Sigmoid colon (tissue), 7 donors: ENCODE results near the gene ALPG. TPM values are rescaled to one million over a fixed set of nuclear protein-coding genes. Genes with fewer than 3 reads are reported as not detected.
"Not testable (repeated sequence)": the region's sequence is repeated elsewhere in the genome, so short reads cannot be mapped to it uniquely, and the experiment has no call there.

Experiments used
- DNase-seq: peaks from one replicate; pipeline ENCODE4 v3.0.0-alpha.2; 2019
- H3K27ac ChIP-seq, 4 donors: fragments of 200-600 bp; sonication (generic); one replicate each; pipeline ENCODE4 v1.5.1; 2016 to 2019; ENCODE audit warnings: mild to moderate bottlenecking in 1 of 4
- H3K27me3 ChIP-seq, 3 donors: fragments of 200-600 bp; sonication (generic); one replicate each; pipeline ENCODE4 v1.5.1; 2019; ENCODE audit warnings: mild to moderate bottlenecking in 1 of 3
- H3K36me3 ChIP-seq, 4 donors: fragments of 200-600 bp; sonication (generic); one replicate each; pipeline ENCODE4 v1.5.1; 2016 to 2019
- H3K4me1 ChIP-seq, 4 donors: fragments of 200-600 bp; sonication (generic); one replicate each; pipeline ENCODE4 v1.5.1; 2017 to 2019
- H3K4me3 ChIP-seq, 4 donors: fragments of 200-600 bp; sonication (generic); one replicate each; pipeline ENCODE4 v1.5.1; 2017 to 2019; ENCODE audit warnings: mild to moderate bottlenecking in 2 of 4, moderate library complexity in 1 of 4
- H3K9me3 ChIP-seq, 4 donors: fragments of 200-600 bp in 3 of 4; sonication (generic) in 3 of 4; one replicate each; pipeline versions ENCODE4 v1.5.1 to v1.6.1; 2013 to 2019
- CTCF ChIP-seq, 4 experiments: fragments of 450-650 bp in 3 of 4; fragments of 200-600 bp in 1 of 4; IDR thresholded peaks; one replicate each; pipeline ENCODE4 v1.5.1; 2016 to 2019; ENCODE audit warnings: antibody characterized with exemption in 4 of 4, mild to moderate bottlenecking in 3 of 4, moderate library complexity in 2 of 4
- EP300 ChIP-seq, 4 donors: sonication (generic); formaldehyde crosslinking; IDR thresholded peaks; one replicate each; pipeline ENCODE4 v1.6.1; 2017; ENCODE audit warnings: antibody characterized with exemption in 4 of 4
- POLR2A ChIP-seq, 2 donors: fragments of 450-650 bp; IDR thresholded peaks; one replicate each; pipeline ENCODE4 v1.6.1; 2016; ENCODE audit warnings: antibody characterized with exemption in 2 of 2, mild to moderate bottlenecking in 2 of 2, moderate library complexity in 2 of 2
- POLR2AphosphoS5 ChIP-seq, 4 donors: sonication (generic); formaldehyde crosslinking; IDR thresholded peaks; one replicate each; pipeline ENCODE4 v1.6.1; 2017; ENCODE audit warnings: antibody characterized with exemption in 4 of 4
- WGBS, 2 donors: extraction: QIAGEN DNeasy Blood & Tissue Kit; methylation state at CpG; one replicate each; pipeline ENCODE4 v1.1.7; 2013; 5-methylcytosine and 5-hydroxymethylcytosine counted together
- intact Hi-C: fragments of 100-400 bp; cut with DNase I; formaldehyde crosslinking; loops from one replicate; pipeline ENCODE4 v1.15.1; 2023
- polyA plus RNA-seq, 3 donors: library from polyadenylated mRNA; stranded (reverse); fragments of 200-250 nt; gene quantifications; one replicate each; pipeline ENCODE4 v1.2.3, GENCODE V29; 2013
- total RNA-seq, 4 donors: library from RNA; depleted of rRNA; stranded (reverse); fragments of >200 nt; gene quantifications; one replicate each; pipeline ENCODE4 v1.1.0, GENCODE V29; 2016
- donor health status: healthy with polysubstance abuse.
- donor health status: Bipolar disorder and iron deficiency.
- donor health status: healthy.

The ALPG gene
- total and polyA plus RNA-seq, 7 donors: 0.10 TPM; not detected in 6

DNA sequence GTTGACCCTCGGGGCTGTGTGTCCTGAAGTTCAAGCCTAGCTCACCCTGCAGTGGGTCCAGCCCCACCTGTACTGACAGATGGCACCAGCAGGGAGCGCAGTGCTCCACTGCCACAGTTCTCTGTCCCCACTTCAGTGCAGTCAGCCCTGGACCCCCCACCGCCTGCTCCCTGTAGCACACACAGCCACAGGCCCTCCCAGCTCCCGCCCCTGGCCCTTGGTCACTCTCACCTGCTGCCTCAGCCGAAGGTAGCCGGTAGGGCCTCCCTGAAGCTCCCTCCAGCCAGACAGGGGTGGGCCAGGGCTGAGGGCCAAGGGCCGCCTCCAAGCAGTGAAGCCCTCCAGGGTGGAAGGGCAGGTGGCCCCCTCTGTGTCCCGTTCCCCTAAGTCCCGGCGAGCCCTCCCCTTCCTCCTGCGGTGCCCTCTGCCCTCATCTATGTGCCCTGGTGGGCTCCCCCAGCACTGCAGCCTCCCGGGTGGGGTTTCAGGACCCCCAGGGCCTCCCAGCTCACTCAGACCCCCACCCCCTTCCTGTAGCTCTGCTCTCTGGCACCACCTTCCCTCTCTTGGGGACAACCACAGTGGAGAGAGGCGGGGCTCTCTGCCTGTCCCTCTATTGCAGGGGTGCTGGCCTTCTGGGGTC, 38.9 kb upstream of the ALPG start:
- peaks cover 0 to 6% (median 0%) of the 10 kb centered on the region in 4 donors for H3K4me1 ChIP-seq
- no peak overlapping the region for H3K27ac ChIP-seq
- DNase-seq: peak; percentile 60
- H3K27me3 ChIP-seq: peaks cover 0 to 4% (median 0%) of the 10 kb centered on the region in 3 donors
- TF ChIP-seq CTCF (IDR thresholded peaks at IDR 0.05) (no peak), POLR2A (IDR thresholded peaks at IDR 0.05) (no peak), POLR2AphosphoS5 (IDR thresholded peaks at IDR 0.05) (no peak), EP300 (IDR thresholded peaks at IDR 0.05) (no peak)
- H3K9me3 ChIP-seq: no peaks in the 10 kb centered on the region
- intact Hi-C loops: no loop called here
- H3K4me3 ChIP-seq: no peak overlapping the region
- 77 to 87% methylated on average over 13 of the region's 13 CpGs for WGBS, 2 donors
- no peaks in the 10 kb centered on the region for H3K36me3 ChIP-seq

DNA sequence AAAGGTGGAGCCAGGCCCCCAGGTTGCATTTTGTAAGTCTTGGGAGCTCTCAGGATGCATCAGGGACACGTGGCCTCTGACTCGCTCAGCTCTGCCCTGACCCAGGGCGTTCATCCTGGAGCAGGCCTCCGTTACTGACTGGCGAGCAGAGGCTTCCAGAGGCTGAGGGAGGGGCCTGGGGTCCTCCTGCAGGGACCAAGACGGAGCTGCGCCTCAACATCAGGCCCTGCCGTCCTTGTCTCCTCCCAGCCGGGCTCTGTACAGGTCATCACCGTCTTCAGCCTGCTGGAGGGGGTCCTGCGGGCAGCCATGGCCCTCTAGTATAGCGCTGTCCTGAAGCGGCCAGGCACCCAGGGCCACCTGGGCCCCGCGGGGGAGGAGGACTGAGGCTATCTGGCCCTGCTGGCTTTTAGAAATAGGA, 38.3 kb upstream of the ALPG start:
- TF ChIP-seq CTCF (IDR thresholded peaks at IDR 0.05) (no peak), POLR2A (IDR thresholded peaks at IDR 0.05) (no peak), EP300 (IDR thresholded peaks at IDR 0.05) (no peak), POLR2AphosphoS5 (IDR thresholded peaks at IDR 0.05) (no peak)

GRCh38 chr2:232369126-232369951, 37.3 kb upstream of the ALPG start:
- no peak overlapping the region for H3K27ac ChIP-seq
- 81% methylated on average over 15 of the region's 15 CpGs for WGBS, 2 donors
- H3K36me3 ChIP-seq: no peaks in the 10 kb centered on the region

More for the DNA sequence above, 38.3 kb upstream of the ALPG start:
- peak; percentile 53 for DNase-seq
- intact Hi-C loops: no loop called here
- Histone ChIP-seq H3K27ac (no peak overlapping the region), H3K36me3 (no peaks in the 10 kb centered on the region), H3K9me3 (no peaks in the 10 kb centered on the region), H3K27me3 (peaks cover 0 to 4% (median 0%) of the 10 kb centered on the region in 3 donors), H3K4me3 (no peak overlapping the region), H3K4me1 (peaks cover 0 to 6% (median 0%) of the 10 kb centered on the region in 4 donors)
- 88 to 91% methylated on average over 15 of the region's 15 CpGs for WGBS, 2 donors

DNA sequence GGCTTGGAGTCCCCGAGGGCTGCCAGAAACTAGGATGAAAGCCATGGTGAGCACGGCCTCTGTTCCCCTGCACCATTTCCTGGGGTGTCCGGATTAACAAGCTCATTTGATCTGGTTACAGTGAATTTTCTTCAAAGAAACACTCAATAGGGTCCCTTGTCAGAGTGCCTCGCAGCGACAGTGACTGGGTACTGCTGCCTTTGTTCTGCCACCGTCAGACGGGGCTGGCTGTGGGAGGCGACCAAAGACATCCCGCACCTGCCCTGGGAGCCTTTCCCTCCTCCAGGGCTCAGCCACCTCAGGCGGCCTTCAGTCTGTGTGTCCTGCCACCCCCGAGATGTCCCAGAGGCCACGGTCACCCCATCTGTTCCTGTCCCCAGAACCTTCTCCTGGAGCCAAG, 36.6 kb upstream of the ALPG start:
- DNase-seq: peak; percentile 8
- H3K27ac ChIP-seq, H3K4me3 ChIP-seq, H3K27me3 ChIP-seq, intact Hi-C loops, H3K9me3 ChIP-seq, H3K36me3 ChIP-seq, H3K4me1 ChIP-seq: not testable (repeated sequence)
- 37 to 56% methylated on average over 10 of the region's 12 CpGs for WGBS, 2 donors

More at GRCh38 chr2:232369126-232369951, 37.3 kb upstream of the ALPG start:
- peaks cover 0 to 4% (median 0%) of the 10 kb centered on the region in 3 donors for H3K27me3 ChIP-seq
- DNase-seq: peak; percentile 48
- H3K4me3 ChIP-seq: no peak overlapping the region
- no peaks in the 10 kb centered on the region for H3K9me3 ChIP-seq
- intact Hi-C loops: no loop called here
- no peaks in the 10 kb centered on the region for H3K4me1 ChIP-seq
- TF ChIP-seq POLR2A (IDR thresholded peaks at IDR 0.05) (no peak), CTCF (IDR thresholded peaks at IDR 0.05) (no peak), EP300 (IDR thresholded peaks at IDR 0.05) (no peak), POLR2AphosphoS5 (IDR thresholded peaks at IDR 0.05) (no peak)
